Mammary microvascular endothelial cell (primary cell): ENCODE results near the gene LARP1B. TPM values are rescaled to one million over a fixed set of nuclear protein-coding genes. Genes with fewer than 3 reads are reported as not detected.

Experiments
- total RNA-seq: library from RNA; depleted of rRNA; stranded (reverse); fragments of >200 nt; gene quantifications from 2 replicates; pipeline ENCODE4 v1.2.3, GENCODE V29; 2015

The LARP1B gene
- total RNA-seq, result 17.0 and 17.5 TPM in 2 replicates

GRCh38 chr4:128060699-128061565 is at the start of gene LARP1B:
Gene LARP1B (plus strand): TSS chr4:128061312. CDS start chr4:128074952, 13,640 bp downstream.

Other genes starting within 250 kb of the LARP1B start
- gene PLK4, start 180.4 kb upstream of the LARP1B start, total RNA-seq, result 16.3 and 17.4 TPM in 2 replicates
- gene MFSD8, start 96.1 kb upstream of the LARP1B start, total RNA-seq, result 7.5 and 9.9 TPM in 2 replicates
- 3.6 and 5.1 TPM in 2 replicates for gene ABHD18, start 95.9 kb upstream of the LARP1B start, total RNA-seq
- 13.2 and 20.9 TPM in 2 replicates for gene PGRMC2, start 226.5 kb downstream of the LARP1B start, total RNA-seq